HUDEP-2 (cell line): ENCODE data around the gene ITFG2.
A peak's percentile ranks its signal among the peaks of the same experiment; 100 is the strongest.
"Not testable (repeated sequence)": the region's sequence is repeated elsewhere in the genome, so short reads cannot be mapped to it uniquely, and the experiment has no call there.

Experiments
- DNase-seq, 76 experiments: peaks; one replicate each; lab custom pipeline; 2025; ENCODE audit not compliant: unreplicated experiment in 76 of 76; lab: John Stamatoyannopoulos, UW

Gene ITFG2

DNA sequence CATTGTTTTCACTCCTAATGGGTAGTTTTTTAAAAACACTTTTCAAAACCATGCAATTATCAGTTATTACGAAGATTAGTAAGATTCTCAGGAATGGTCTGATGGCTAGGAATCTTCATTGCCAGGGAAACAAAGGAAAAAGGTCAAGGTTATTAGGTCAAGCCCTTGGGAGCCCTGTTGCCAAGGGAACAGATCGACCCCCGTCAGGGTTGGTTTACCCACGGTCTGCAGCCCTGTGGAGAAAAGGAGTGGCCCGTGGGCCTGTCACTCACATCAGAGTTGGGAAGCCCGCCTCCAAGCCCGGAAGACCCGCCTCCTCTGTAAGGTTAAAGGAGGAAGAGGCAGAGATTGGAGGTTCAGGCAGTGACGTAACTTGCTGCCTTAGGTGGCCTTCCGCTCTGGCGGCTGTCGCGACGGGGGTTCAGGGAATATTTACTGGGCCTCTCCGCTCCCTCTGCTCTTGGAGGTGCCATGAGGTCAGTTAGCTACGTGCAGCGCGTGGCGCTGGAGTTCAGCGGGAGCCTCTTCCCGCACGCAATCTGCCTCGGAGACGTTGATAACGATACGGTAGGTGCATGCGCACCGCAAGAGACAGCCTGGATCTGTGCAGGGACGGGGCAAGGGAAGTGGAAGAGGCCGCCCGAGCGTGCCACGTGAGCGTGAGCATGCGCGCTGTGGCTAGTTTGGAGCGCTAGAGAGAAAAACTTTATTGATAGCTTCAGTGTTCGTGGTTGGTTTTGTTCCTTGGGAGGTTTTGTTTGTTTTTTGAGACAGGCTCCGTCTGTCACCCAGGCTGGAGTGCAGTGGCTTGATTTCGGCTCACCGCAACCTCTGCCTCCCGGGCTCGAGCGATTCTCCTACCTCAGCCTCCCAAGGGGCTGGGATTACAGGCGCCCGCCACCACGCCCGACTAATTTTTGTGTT is at the start of gene ITFG2:
ITFG2 (plus strand) TSS at position 379 of the 924 bp plus-strand sequence; CDS start at position 472, 93 bp downstream.
- DNase-seq: peak; percentile 25 to 99 (median 95)

DNA sequence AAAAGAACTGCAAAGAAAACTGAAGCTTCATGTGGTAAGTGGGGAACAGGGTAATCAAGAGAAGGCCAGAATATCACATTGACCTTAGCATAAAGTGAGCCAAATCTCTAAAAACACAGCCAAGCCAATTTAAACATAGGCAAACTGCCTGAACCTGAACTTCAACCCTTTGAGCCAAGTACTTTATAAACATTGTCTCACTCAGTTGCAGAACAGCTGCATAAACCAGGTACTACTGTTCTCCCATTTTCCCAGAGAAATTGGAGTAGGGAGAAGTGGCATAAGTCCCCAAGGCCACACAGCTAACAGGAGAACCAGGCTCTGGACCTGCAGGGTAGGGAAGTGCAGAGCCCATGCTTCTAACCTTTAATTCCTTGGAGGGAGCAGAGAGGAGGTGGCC is 48.1 kb upstream of the ITFG2 start:
- no peak for DNase-seq

DNA sequence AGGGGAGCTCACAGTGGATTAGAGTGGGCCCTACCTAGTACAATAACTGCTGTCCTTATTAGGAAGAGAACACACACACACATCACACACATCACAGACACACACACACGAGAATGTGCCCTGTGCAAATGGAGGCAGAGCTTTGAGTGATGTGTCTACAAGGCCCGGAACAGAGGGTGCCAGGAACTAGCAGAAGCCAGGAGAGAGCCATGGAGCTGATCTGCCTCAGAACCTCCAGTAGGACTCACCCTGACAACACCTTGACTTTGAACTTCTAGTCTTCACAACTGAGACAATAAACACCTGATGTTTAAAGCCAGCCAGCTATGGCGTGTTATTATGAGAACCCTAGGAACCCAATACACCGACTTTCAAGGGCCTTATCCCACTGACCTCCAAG is 47.4 kb upstream of the ITFG2 start:
- DNase-seq: no peak

DNA sequence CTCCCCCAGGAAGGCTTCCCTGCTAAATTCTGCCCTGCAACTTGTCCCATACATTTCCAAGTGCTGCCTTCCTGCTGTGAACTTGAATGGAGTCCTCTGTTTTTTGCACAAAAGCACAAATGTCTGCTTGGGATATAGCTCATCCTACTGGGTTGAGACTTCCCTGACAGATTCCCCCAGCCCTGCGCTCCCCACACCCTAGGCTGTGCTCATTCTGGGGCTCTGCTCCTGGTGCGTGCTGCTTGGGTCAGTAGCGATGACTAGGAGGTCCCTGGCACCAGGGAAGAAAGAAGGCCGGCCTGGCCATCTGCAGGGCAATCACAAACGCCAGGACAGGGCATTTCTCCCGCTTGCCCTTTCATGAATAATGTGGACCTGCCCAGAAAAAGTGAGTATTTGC is 46.9 kb upstream of the ITFG2 start:
- no peak for DNase-seq

DNA sequence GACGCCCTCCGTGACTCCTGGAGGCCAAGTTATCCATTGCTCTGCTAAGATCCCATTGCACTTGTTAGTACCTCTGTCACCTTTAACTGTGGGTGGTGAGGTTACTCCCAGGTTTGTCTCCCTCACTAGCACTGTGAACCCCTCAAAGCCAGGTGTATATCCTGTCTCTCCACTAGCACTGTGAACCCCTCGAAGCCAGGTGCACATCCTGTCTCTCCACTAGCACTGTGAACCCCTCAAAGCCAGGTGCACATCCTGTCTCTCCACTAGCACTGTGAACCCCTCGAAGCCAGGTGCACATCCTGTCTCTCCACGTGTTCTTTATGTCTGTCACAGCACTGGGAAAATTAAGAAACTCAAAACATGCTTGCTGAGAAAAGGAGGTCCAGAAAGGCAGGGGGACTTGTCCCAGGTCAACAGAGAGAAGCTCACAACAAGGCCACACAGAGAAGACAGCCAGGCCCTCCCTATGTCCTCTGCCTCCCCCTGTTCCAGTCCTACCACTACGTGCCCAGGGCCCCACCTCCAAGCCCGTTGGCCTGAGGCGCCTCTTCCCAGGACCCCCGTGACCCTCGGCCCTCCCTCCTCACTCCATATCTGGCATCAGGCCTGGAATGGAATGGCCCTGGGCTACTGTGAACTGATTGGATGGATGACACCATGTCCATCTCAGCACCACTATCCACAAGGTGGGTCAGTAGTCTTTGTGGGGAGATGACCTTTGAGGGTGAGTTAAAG is 44.1 kb upstream of the ITFG2 start:
- no peak for DNase-seq

DNA sequence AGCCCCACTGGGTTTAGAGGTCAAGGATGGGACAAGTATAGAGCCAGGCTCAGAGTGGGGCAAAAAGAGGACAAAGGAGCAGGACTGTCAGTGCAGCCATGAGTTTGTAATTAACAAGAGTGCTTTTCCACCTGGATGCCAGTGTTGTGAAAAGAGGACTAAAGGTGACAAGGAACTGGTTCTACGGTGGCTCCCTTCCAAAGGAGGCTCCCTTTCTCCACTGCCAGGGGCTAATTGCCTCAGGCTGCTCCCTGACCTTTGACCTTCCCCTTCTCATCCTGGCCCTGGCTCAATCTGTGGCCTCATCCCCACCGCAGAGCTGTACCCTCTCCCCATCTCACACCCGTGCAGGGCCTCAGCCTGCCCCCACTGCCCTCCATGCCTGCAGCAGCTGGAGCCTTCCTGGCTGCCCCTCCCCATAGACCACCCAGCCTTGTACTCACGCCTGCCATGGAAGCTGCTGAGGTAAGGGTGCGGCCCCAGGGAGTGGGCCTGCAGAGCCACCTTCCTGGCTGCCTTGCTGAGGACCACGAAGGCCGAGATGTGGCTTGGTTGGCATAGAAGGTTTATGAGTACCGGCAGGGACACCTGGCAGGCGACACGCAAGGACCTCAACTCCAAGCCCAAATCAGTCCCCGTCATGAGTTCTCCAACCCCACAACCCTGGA is 42.5 kb upstream of the ITFG2 start:
- no peak for DNase-seq

DNA sequence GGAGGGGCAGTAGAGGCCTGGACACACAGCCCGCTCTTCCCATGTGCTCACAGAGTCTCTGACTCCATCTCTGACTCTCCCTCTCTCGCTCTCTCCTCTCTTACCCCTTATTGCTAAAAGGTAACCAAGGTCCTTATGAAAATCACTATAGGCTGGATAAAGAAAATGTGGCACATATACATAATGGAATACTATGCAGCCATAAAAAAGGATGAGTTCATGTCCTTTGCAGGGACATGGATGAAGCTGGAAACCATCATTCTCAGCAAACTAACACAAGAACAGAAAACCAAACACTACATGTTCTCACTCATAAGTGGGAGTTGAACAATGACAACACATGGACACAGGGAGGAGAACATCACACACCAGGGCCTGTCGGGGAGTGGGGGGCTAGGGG is 41.9 kb upstream of the ITFG2 start:
- DNase-seq: not testable (repeated sequence)

DNA sequence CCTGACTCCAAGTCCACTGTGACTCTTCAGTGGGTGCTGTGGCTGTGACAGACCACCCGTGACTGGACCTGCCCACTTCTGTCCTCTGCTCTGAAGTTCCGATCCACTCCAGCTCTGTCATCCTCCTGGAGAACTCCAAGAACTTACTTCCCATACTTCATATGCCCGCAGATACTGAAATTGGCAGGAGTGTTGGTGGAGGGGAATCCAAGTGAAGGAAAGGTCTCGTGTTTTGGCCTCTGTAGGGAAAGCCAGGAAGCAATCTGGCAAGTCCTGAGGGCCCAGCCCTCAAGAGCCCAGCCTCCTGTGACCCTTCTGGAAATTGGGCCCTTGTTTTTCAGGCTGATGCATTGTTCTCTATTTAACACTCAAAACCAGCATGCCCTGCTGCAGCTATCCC is 40.1 kb upstream of the ITFG2 start:
- DNase-seq: no peak

DNA sequence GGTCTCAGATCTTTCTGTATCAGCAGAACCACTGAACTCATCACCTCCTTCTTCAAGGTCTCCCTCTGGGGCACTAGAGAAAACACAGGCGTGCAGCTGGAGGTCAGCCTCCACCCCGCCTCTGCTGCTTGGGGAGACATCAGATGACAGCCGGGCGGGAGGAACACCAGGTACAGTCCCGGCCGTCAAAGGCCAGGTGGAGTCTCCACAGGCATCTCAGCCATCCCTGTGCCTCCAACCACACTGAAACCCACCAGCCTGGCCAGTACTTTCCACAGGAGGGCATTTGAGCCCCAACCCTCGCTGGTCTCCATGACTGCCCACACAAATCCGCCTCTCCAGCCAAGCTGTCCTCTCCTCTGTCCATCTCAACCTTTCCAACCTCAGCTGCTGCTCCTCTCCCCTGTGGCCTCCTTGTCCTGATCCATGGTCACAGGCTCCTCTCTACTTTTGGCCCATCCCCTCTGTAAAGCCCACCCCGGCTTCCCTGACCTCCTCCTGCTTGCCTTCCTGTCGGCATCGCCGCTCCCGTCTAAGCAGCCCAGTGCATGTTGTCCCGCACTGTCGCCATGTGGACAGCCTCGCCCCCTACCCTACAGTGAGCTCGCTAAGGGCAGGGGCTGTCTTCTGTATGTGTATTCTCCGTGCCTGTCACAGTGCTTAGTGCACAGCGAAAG is 39.1 kb upstream of the ITFG2 start:
- no peak for DNase-seq

DNA sequence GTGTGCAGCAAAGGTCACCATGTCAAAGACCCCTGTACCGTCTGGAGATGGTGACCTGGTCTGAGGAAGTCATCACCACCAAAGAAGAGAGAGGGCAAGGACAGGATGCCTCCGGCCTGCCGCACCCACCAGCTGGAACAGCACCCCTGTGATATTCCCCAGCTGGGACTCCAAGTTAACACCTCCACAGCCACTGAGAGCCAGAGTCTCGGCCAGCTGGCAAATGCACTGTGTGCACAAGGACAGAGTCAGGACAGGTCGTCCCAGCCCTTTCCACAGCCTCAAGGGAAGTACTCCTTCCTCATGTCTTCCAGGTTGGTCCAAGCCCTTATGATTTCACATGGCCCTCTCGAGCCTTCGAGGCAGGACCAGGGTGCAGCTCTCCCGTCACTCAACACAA is 37.0 kb upstream of the ITFG2 start:
- DNase-seq: no peak

DNA sequence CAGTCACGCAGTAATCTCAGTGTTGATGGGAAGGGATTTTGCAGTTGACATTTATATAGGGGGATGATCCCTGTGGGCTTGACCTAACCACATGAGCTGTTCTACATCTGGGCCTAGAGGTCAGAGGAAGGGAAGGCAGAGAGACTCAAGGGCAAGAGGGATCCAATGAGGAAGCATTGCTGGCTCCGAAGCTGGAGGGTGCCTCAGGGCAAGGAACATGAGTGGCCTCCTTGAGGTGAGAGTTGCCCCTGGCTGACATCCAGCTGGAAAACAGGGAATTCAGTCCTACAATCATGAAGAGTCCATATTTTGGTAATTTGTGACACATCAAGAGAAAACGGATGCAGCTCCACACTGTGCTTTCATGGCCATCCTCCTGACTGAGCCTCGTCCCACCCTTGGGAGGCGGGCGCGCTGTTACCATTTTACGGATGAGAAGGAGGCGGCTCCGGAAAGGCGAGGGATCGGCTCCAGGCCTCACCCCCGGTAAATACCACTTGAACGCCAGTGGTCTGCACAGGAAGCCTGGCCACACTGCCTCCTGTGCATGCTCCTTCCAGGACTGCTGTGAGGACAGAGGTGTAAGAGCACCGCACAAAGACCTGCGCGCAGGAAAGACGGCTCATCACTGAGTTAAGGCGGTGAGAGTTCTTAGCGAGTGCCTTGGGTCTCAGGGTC is 36.2 kb upstream of the ITFG2 start:
- DNase-seq: no peak

DNA sequence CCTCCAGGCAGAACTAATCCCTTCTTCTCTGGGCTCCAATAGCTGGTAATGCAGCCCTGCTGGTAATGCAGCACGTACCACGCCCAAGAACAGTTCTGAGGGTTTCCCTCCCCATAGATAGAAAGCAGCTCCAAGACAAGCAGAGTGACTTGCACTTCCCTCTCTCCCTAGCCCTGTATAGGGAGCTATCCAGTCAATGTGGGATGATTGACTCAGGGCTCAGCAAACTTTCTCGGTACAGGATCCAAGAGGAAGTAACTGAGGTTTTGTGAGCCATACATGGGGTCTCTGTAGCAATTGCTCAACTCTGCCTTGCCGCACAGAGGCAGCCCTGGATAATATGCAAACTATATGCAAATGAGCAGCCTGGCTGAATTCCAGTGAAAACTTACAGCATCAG is 33.2 kb upstream of the ITFG2 start:
- DNase-seq: peak in 2 of 76 experiments; percentile 5 to 11

DNA sequence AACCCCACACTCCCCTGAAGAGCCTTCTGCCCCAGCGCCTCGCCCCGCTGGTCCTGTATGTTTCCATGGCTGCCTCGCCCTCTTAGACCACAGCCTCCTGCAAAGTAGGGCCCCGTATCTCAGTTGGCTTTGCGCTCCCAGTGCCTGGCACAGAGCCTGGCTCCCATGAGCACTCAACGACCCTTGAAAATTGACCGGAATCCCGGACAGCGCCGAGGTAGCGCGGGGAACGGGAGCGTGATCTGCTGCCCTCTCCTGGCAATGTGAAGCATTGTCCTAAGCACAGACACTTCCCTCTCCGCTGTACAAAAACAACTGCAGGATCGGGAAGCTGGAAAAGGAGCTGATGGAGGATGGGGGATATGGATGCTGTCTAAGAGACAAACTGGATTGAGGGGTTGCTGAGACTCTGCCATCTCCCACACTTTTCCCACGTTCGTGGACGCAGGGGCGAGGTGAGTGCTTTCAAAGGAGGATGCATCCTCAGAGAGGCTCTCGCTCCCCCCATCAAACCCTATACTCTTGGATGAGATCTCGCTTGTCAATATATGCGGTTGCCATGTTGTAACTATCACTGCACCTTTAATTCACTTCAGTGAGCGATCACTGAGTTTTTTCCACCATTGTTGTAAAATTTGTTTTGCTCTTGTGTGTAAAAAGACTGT is 28.4 kb upstream of the ITFG2 start:
- peak in 38 of 76 experiments; percentile 5 to 53 (median 24) for DNase-seq

DNA sequence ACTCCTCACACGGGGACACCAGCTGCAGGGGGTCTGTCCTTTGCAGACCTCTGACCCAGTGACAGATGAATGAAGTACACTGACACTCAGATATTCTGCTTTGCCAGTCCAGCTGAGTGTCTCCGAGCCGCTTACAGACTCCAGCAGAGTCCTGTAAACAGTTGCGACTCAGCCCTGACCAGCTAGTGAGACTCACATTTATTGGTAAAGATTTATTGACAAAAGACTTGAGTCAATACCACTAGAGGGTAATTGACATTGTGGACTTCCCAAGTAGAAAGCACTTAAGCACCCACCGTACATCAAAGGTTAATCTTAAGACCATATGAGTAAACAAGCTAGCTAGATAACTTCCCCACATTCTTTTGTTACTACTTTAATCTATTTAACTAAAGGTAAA is 27.5 kb upstream of the ITFG2 start:
- DNase-seq: no peak

DNA sequence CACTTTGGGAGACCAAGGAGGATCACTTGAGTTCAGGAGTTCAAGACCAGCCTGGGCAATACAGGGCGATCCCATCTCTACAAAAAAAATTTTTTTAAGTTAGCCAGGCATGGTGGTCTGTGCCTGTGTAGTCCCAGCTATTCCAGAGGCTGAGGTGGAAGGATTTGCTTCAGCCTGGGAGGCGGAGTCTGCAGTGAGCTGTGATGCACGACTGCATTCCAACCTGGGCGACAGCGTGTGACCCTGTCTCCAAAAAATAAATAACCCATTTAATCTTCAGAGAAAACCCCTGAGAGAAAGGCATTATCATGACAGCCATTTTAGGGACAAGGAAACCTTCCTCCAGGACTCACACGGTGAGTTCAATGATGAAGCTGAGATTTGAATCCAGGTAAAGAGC is 21.4 kb upstream of the ITFG2 start:
- no peak for DNase-seq

DNA sequence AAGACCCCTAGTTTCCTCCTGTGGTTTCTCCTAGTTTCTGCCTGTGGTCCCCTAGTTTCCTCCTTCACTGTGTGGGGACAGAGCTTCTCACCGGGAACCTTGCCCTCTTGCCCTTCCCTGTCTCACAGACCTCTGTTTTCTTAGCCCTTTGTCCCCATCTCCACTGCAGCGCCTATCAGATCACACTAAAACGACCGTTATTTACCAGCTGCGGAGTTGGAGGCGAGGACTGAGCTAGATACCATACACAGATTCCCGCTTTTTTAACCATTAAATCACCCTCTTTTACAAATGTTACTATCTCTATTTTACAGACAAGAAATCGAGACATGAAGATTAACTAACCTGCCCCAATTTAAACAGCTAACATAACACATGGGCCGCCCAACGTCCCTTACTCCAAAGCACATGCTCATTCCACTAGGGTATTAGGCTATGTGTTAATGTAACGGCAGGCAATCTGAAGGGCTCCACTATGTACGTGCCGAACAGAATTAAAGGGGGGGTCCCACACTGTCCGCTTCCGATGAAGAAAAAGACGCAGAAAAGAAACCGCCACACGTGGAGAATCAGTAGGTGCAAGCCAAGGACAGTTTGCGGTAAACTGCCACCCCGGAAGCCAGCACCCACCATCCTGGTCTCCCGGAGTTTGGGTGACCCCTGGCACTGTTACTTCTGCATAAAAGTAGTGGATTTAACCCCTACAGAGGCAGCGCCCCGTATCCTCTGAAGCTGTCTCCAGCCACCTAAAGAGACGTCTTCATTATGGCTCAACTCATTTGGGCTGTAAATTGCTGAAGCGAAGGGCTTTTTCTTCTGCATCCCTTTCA is 19.6 kb upstream of the ITFG2 start:
- peak in 8 of 76 experiments; percentile 7 to 51 (median 22) for DNase-seq

DNA sequence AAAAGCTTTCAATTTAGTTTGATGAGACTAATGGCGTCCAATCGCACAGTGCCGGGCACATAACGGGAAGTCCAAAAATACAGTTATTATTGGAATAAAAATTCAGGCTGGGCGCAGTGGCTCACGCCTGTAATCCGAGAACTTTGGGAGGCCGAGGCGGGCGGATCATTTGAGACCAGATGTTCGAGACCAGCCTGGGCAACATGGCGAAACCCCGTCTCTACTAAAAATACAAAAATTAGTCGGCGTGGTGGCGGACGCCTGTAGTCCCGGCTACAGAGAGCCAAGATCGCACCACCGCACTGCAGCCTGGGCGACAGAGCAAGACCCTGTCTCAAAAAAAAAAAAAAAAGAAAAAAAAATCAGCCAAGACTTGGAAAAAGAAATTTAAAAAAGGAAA is 18.9 kb upstream of the ITFG2 start:
- DNase-seq: no peak

DNA sequence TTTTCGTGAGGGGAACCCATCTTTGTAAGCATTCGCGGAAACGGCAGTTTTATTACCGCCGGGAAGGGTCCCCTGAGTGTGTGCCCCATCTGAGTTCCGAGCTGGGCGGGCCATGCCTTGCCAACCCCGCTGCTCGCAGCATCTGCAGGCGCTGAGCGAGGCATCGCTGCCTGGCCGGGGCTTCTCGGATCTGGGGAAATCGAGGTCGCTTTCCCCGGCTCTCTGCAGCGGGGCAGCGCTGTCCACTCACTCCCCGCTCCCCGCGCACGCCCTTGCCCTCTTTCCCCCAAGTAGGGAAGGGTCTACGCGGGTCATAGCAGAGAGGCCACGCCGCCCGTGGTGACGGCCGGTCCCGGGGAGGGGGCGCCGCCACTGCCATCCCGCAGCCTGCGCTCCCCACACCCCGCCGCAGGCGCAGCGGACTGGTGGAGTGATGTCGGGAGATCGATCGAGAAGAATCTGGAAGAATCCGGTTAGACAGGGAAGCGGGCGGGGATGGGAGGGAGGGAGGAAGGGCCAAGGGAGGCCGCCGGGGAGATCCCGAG is 18.2 kb upstream of the ITFG2 start:
- peak in 1 of 76 experiments; percentile 53 for DNase-seq
